Endothelial cell of umbilical vein (primary cell): ENCODE data around the gene HOXA1. TPM values are rescaled to one million over a fixed set of nuclear protein-coding genes. Genes with fewer than 3 reads are reported as not detected.
A peak's percentile ranks its signal among the peaks of the same experiment; 100 is the strongest.

Experiments
- BruUV-seq: library from RNA; stranded (reverse); fragments of 400-500 nt; replicated peaks from 2 replicates; lab custom pipeline; 2021; lab: Mats Ljungman, UMichigan
- CTCF ChIA-PET: fragments of 300-600, 350-600 bp; sonication (Branson Sonifier 250); formaldehyde crosslinking; loops from one replicate; lab custom pipeline; 2021; ENCODE audit warnings: antibody characterized with exemption, inconsistent platforms; lab: Charles Lee
- POLR2A ChIA-PET: fragments of 300-600, 350-600 bp; sonication (Branson Sonifier 250); formaldehyde crosslinking; loops from one replicate; lab custom pipeline; 2021; ENCODE audit warnings: antibody characterized with exemption, inconsistent platforms; lab: Charles Lee
- DNase-seq: peaks from one replicate; pipeline ENCODE4 v3.0.0-alpha.2; 2011; ENCODE audit warnings: low read depth, low spot score
- FAIRE-seq: peaks from 2 replicates; lab custom pipeline; 2011; peaks lifted over from hg19 to GRCh38; lab: Jason Lieb, UNC
- H2AFZ ChIP-seq: 2 replicates; pipeline ENCODE4 v1.6.0; 2012; ENCODE audit warnings: low read depth, low read length, control low read depth, inconsistent platforms
- H3K27ac ChIP-seq: 2 replicates; pipeline ENCODE4 v1.5.1; 2011; ENCODE audit warnings: low read depth, mild to moderate bottlenecking, control low read depth, low read length, moderate library complexity; ENCODE audit not compliant: insufficient read depth
- H3K27me3 ChIP-seq, 2 experiments: 2 replicates each; pipeline versions ENCODE4 v1.6.0 to v1.6.1; 2011; ENCODE audit warnings: low read length in 2 of 2, mixed read lengths in 1 of 2; ENCODE audit not compliant: control insufficient read depth in 2 of 2, insufficient read depth in 2 of 2
- H3K36me3 ChIP-seq, 2 experiments: 2 replicates in 1 of 2; 3 replicates in 1 of 2; pipeline ENCODE4 v1.5.1; 2011; ENCODE audit warnings: low read length in 2 of 2, mild to moderate bottlenecking in 1 of 2, moderate library complexity in 1 of 2; ENCODE audit not compliant: control insufficient read depth in 2 of 2, insufficient read depth in 2 of 2; ENCODE audit errors: extremely low read depth in 1 of 2
- H3K4me1 ChIP-seq: 3 replicates; pipeline ENCODE4 v1.5.1; 2011; ENCODE audit warnings: mild to moderate bottlenecking, low read length; ENCODE audit not compliant: control insufficient read depth, insufficient read depth; ENCODE audit errors: extremely low read depth
- H3K4me2 ChIP-seq: 2 replicates; pipeline ENCODE4 v1.6.1; 2011; ENCODE audit warnings: low read length, control low read depth, mixed read lengths; ENCODE audit not compliant: insufficient read depth
- H3K4me3 ChIP-seq, 3 experiments: fragments of 200-600 bp in 1 of 3; sonication (generic), shearing (Covaris generic) in 1 of 3; replicated peaks in 1 of 3; 2 replicates each; pipeline ENCODE4 v1.5.1; 2011 to 2016; ENCODE audit warnings: control low read depth in 3 of 3, low read length in 3 of 3, mild to moderate bottlenecking in 2 of 3, inconsistent platforms in 1 of 3, low read depth in 1 of 3, moderate library complexity in 1 of 3; ENCODE audit not compliant: insufficient read depth in 1 of 3
- H3K79me2 ChIP-seq: 2 replicates; pipeline ENCODE4 v1.6.0; 2012; ENCODE audit warnings: low read length, inconsistent platforms; ENCODE audit not compliant: control insufficient read depth, insufficient read depth
- H3K9ac ChIP-seq: replicated peaks from 2 replicates; pipeline ENCODE3; 2011; ENCODE audit warnings: low read length, control low read depth; ENCODE audit not compliant: insufficient read depth; ENCODE audit errors: extremely low read depth
- H3K9me1 ChIP-seq: replicated peaks from 3 replicates; pipeline ENCODE4 v1.6.0; 2011; ENCODE audit warnings: mild to moderate bottlenecking, low read length; ENCODE audit not compliant: control insufficient read depth, insufficient read depth; ENCODE audit errors: extremely low read depth
- H3K9me3 ChIP-seq: replicated peaks from 2 replicates; pipeline ENCODE4 v1.5.1; 2012; ENCODE audit warnings: low read length, inconsistent platforms; ENCODE audit not compliant: control insufficient read depth, insufficient read depth
- H4K20me1 ChIP-seq: replicated peaks from 2 replicates; pipeline ENCODE3; 2011; ENCODE audit warnings: mild to moderate bottlenecking, low read length; ENCODE audit not compliant: control insufficient read depth, insufficient read depth; ENCODE audit errors: extremely low read depth
- EZH2 ChIP-seq: IDR thresholded peaks from 2 replicates; pipeline ENCODE4 v1.6.1; 2012; ENCODE audit warnings: borderline replicate concordance, low read depth, mild to moderate bottlenecking, moderate library complexity, low read length, inconsistent platforms; ENCODE audit not compliant: severe bottlenecking
- FOS ChIP-seq: IDR thresholded peaks from 2 replicates; pipeline ENCODE4 v1.6.1; 2011; ENCODE audit warnings: mild to moderate bottlenecking, low read length, moderate library complexity, borderline replicate concordance; ENCODE audit not compliant: insufficient read depth
- GATA2 ChIP-seq: IDR thresholded peaks from 2 replicates; pipeline ENCODE4 v1.7.0; 2011; ENCODE audit warnings: low read depth, mild to moderate bottlenecking, moderate library complexity, mixed read lengths, low read length; ENCODE audit not compliant: insufficient read length, insufficient read depth
- JUN ChIP-seq: IDR thresholded peaks from 2 replicates; pipeline ENCODE4 v1.6.1; 2011; ENCODE audit warnings: borderline replicate concordance, low read depth; ENCODE audit not compliant: insufficient read length, insufficient read depth
- MAX ChIP-seq: IDR thresholded peaks from 2 replicates; pipeline ENCODE4 v1.6.1; 2011; ENCODE audit not compliant: insufficient read depth, insufficient read length
- MYC ChIP-seq: IDR thresholded peaks from one replicate; pipeline ENCODE4 v1.6.1; 2011; ENCODE audit warnings: mild to moderate bottlenecking, low read depth, low read length
- POLR2A ChIP-seq: IDR thresholded peaks from 2 replicates; pipeline ENCODE4 v1.6.1; 2012; ENCODE audit warnings: low read depth, mild to moderate bottlenecking, control low read depth, low read length
- POLR2AphosphoS5 ChIP-seq: IDR thresholded peaks from 2 replicates; pipeline ENCODE4 v1.6.1; 2012; ENCODE audit warnings: low read depth, mild to moderate bottlenecking, control low read depth, low read length, moderate library complexity; ENCODE audit not compliant: insufficient read depth
- dilution Hi-C: fragments of 300-500 bp; cut with MboI; formaldehyde crosslinking; loops from one replicate; pipeline ENCODE4 v1.15.0; 2019; ENCODE audit warnings: low sequenced_read_pairs; ENCODE audit not compliant: extremely low pct_ligation_motif_present
- intact Hi-C: fragments of 100-400 bp; cut with micrococcal nuclease; formaldehyde crosslinking; loops from one replicate; pipeline ENCODE4 v1.10.0; 2022
- polyA plus RNA-seq, 4 experiments: library from polyadenylated mRNA; depleted of rRNA in 3 of 4; stranded (reverse) in 3 of 4; unstranded in 1 of 4; fragments of >200 nt; gene quantifications; 2 replicates each; pipeline versions ENCODE4 v1.2.1 to v1.2.3, GENCODE V29; 2011 to 2012; ENCODE audit warnings: missing spikeins in 1 of 4
- total RNA-seq: library from RNA; stranded (reverse); gene quantifications from 2 replicates; pipeline ENCODE4 v1.2.3, GENCODE V29; 2021
- TF ChIP-seq, protein P1 (sequence below), 2 donors: IDR thresholded peaks; 1 replicate in 1 of 2; 2 replicates in 1 of 2; pipeline ENCODE4 v1.5.1; 2011; ENCODE audit warnings: low read length in 2 of 2, mild to moderate bottlenecking in 2 of 2, moderate library complexity in 2 of 2, control low read depth in 1 of 2, inconsistent platforms in 1 of 2, low read depth in 1 of 2; ENCODE audit not compliant: insufficient read depth in 1 of 2; ENCODE audit errors: extremely low read depth in 1 of 2

The HOXA1 gene
- total and polyA plus RNA-seq, 2 donors (not counting 3 experiments of a cell fraction or from before 2014, with no cell fraction given) = 1.2 to 2.4 TPM

- ChIA-PET CTCF (interaction anchor here (1.0 to 6.6 kb wide), 3 partner anchors 14 to 743 kb away, joined by 3 to 62 read pairs (median 4); partner anchors contain the start of gene HOXA1), POLR2A (interaction anchor here (1.3 kb wide), 1 partner anchor 16 kb away, joined by 7 read pairs; no protein-coding TSS in a partner anchor)
- Histone ChIP-seq H4K20me1 (no peaks in the 10 kb centered on the region), H3K79me2 (peaks cover 81% of the 10 kb centered on the region), H3K4me3 (peak overlapping the region in 2 of 3 experiments; percentile 72 to 84), H3K4me1 (peaks cover 76% of the 10 kb centered on the region), H2AFZ (no peak overlapping the region), H3K9ac (peak overlapping the region; percentile 80), H3K27me3 (no peaks in the 10 kb centered on the region), H3K36me3 (peaks cover 0 to 5% of the 10 kb centered on the region in 2 experiments), H3K9me3 (no peaks in the 10 kb centered on the region), H3K4me2 (peak overlapping the region; percentile 97), H3K9me1 (no peaks in the 10 kb centered on the region), H3K27ac (peak overlapping the region; percentile 96)
- FAIRE-seq = peak; percentile 82
- dilution Hi-C loops = no loop called here
- TF ChIP-seq MAX (no peak), POLR2AphosphoS5 (no peak), EZH2 (no peak), GATA2 (no peak), MYC (no peak), FOS (no peak), POLR2A (no peak), JUN (no peak)
- TF ChIP-seq, protein P1, sequence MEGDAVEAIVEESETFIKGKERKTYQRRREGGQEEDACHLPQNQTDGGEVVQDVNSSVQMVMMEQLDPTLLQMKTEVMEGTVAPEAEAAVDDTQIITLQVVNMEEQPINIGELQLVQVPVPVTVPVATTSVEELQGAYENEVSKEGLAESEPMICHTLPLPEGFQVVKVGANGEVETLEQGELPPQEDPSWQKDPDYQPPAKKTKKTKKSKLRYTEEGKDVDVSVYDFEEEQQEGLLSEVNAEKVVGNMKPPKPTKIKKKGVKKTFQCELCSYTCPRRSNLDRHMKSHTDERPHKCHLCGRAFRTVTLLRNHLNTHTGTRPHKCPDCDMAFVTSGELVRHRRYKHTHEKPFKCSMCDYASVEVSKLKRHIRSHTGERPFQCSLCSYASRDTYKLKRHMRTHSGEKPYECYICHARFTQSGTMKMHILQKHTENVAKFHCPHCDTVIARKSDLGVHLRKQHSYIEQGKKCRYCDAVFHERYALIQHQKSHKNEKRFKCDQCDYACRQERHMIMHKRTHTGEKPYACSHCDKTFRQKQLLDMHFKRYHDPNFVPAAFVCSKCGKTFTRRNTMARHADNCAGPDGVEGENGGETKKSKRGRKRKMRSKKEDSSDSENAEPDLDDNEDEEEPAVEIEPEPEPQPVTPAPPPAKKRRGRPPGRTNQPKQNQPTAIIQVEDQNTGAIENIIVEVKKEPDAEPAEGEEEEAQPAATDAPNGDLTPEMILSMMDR (IDR thresholded peaks at IDR 0.05; ENCODE audit: extremely low read depth in 1 of 2, insufficient read depth in 1 of 2, low read depth in 1 of 2, low read length in 2 of 2) = no peak
- TSS peak; percentile 11 for BruUV-seq
- DNase-seq = peak; percentile 78
- intact Hi-C loops = loop anchor here (10.0 kb wide), 1 partner anchor 958 kb away; the partner anchor contains the start of gene NFE2L3
Observed at GRCh38 chr7:27112361-27112760, 16.6 kb upstream of the HOXA1 start.
